Cardiac septum (tissue), 1 donor: Measurements from ENCODE around the gene CD28. TPM values are rescaled to one million over a fixed set of nuclear protein-coding genes. Genes with fewer than 3 reads are reported as not detected.
"Not testable (repeated sequence)": the region's sequence is repeated elsewhere in the genome, so short reads cannot be mapped to it uniquely, and the experiment has no call there.

Experiments used
- DNase-seq: peaks from one replicate; pipeline ENCODE4 v3.0.0-alpha.2; 2020; ENCODE audit warnings: low spot score
- intact Hi-C: fragments of 100-400 bp; cut with DNase I; formaldehyde crosslinking; loops from one replicate; pipeline ENCODE4 v1.14.0; 2022
- total RNA-seq: library from RNA; stranded (reverse); fragmentation: NEBNext Ultra II Directional; extraction: Animal tissue kit (Norgen Biotek cat#: 25700); gene quantifications from one replicate; pipeline ENCODE4 v1.2.1, GENCODE V29; 2021
- donor health status: DM: no; HTN: no; CAD: no.

Gene CD28
- total RNA-seq, 1 donor from 2014 or later = 1.3 TPM

GRCh38 chr2:203685081-203685621 is 21.3 kb upstream of the CD28 start:
- DNase-seq = no peak
- intact Hi-C loops = loop anchor here (2.0 to 10.0 kb wide), 4 partner anchors 100 to 220 kb away; partner anchors contain the start of gene RAPH1

- no peak for DNase-seq
- intact Hi-C loops = loop anchor here (2.0 to 10.0 kb wide), 4 partner anchors 99 to 219 kb away; partner anchors contain the start of gene RAPH1
Measured at GRCh38 chr2:203685789-203686420, 20.5 kb upstream of the CD28 start.

GRCh38 chr2:203687165-203687564 is 19.3 kb upstream of the CD28 start:
- intact Hi-C loops = loop anchor here (5.0 to 10.0 kb wide), 3 partner anchors 98 to 218 kb away; no protein-coding TSS in a partner anchor

GRCh38 chr2:203688798-203689197 is 17.6 kb upstream of the CD28 start:
- no peak for DNase-seq
- intact Hi-C loops = loop anchor here (5.0 to 10.0 kb wide), 3 partner anchors 96 to 216 kb away; no protein-coding TSS in a partner anchor

More at GRCh38 chr2:203687165-203687564, 19.3 kb upstream of the CD28 start:
- no peak for DNase-seq

GRCh38 chr2:203689426-203690116 is 16.9 kb upstream of the CD28 start:
- no peak for DNase-seq
- intact Hi-C loops = loop anchor here (5.0 to 10.0 kb wide), 3 partner anchors 95 to 215 kb away; no protein-coding TSS in a partner anchor

- DNase-seq = no peak
- intact Hi-C loops = no loop called here
Measured at GRCh38 chr2:203690117-203690431, 16.4 kb upstream of the CD28 start.

- no peak for DNase-seq
- intact Hi-C loops = no loop called here
Measured at GRCh38 chr2:203690441-203691047, 15.9 kb upstream of the CD28 start.

GRCh38 chr2:203691149-203691548 is 15.3 kb upstream of the CD28 start:
- intact Hi-C loops = no loop called here
- no peak for DNase-seq

- DNase-seq = no peak
- intact Hi-C loops = no loop called here
Measured at GRCh38 chr2:203692031-203692710, 14.3 kb upstream of the CD28 start.

GRCh38 chr2:203693242-203693879 is 13.1 kb upstream of the CD28 start:
- intact Hi-C loops = no loop called here
- DNase-seq = no peak

GRCh38 chr2:203694191-203694590 is 12.2 kb upstream of the CD28 start:
- intact Hi-C loops = no loop called here
- no peak for DNase-seq

GRCh38 chr2:203697190-203697589 is 9.2 kb upstream of the CD28 start:
- intact Hi-C loops = loop anchor here (2.0 kb wide), 1 partner anchor 14 kb away; no protein-coding TSS in a partner anchor
- no peak for DNase-seq

- intact Hi-C loops = loop anchor here (2.0 kb wide), 1 partner anchor 13 kb away; no protein-coding TSS in a partner anchor
- DNase-seq = not testable (repeated sequence)
Measured at GRCh38 chr2:203697763-203698162, 8.7 kb upstream of the CD28 start.

GRCh38 chr2:203698410-203698809 is 8.0 kb upstream of the CD28 start:
- intact Hi-C loops = not testable (repeated sequence)

GRCh38 chr2:203704430-203704829 is 2.0 kb upstream of the CD28 start:
- DNase-seq = no peak
- intact Hi-C loops = no loop called here

More at GRCh38 chr2:203698410-203698809, 8.0 kb upstream of the CD28 start:
- not testable (repeated sequence) for DNase-seq

GRCh38 chr2:203705178-203705577 is 1.3 kb upstream of the CD28 start:
- intact Hi-C loops = no loop called here

GRCh38 chr2:203707530-203707929 is 1.1 kb downstream of the CD28 start:
- DNase-seq = no peak
- intact Hi-C loops = no loop called here

More at GRCh38 chr2:203705178-203705577, 1.3 kb upstream of the CD28 start:
- no peak for DNase-seq

GRCh38 chr2:203708846-203709396 is 2.5 kb downstream of the CD28 start:
- no peak for DNase-seq
- intact Hi-C loops = no loop called here
